Fibroblast of gingiva (primary cell): ENCODE measurements around the gene NR6A1.

ENCODE experiments used
- DNase-seq: peaks from one replicate; pipeline ENCODE4 v3.0.0-alpha.2; 2011; ENCODE audit warnings: low read depth

NR6A1 gene

GRCh38 chr9:124688238-124688904 is 82.7 kb downstream of the NR6A1 start:
- DNase-seq = no peak

GRCh38 chr9:124686918-124687317 is 84.2 kb downstream of the NR6A1 start:
- no peak for DNase-seq

- no peak for DNase-seq
These were observed 85.9 kb downstream of the NR6A1 start for GRCh38 chr9:124685217-124685616.

- DNase-seq = no peak
These were observed 86.9 kb downstream of the NR6A1 start for GRCh38 chr9:124684169-124684568.

- DNase-seq = no peak
These were observed 88.1 kb downstream of the NR6A1 start for GRCh38 chr9:124683043-124683442.

GRCh38 chr9:124680714-124681390 is 90.3 kb downstream of the NR6A1 start:
- no peak for DNase-seq

- DNase-seq = no peak
These were observed 91.1 kb downstream of the NR6A1 start for GRCh38 chr9:124680049-124680448.

GRCh38 chr9:124676159-124676551 is 95.0 kb downstream of the NR6A1 start:
- peak; percentile 8 for DNase-seq

GRCh38 chr9:124675261-124676158 is 95.6 kb downstream of the NR6A1 start:
- no peak for DNase-seq

- no peak for DNase-seq
These were observed 96.5 kb downstream of the NR6A1 start for GRCh38 chr9:124674651-124675050.

GRCh38 chr9:124673063-124673462 is 98.0 kb downstream of the NR6A1 start:
- DNase-seq = no peak

GRCh38 chr9:124671861-124672260 is 99.2 kb downstream of the NR6A1 start:
- no peak for DNase-seq

GRCh38 chr9:124666642-124667041 is 104.5 kb downstream of the NR6A1 start:
- no peak for DNase-seq

- DNase-seq = no peak
These were observed 105.6 kb downstream of the NR6A1 start for GRCh38 chr9:124665391-124666058.

GRCh38 chr9:124664143-124664542 is 107.0 kb downstream of the NR6A1 start:
- no peak for DNase-seq

- DNase-seq = no peak
These were observed 107.8 kb downstream of the NR6A1 start for GRCh38 chr9:124663046-124663961.

- DNase-seq = no peak
These were observed 108.5 kb downstream of the NR6A1 start for GRCh38 chr9:124662561-124662960.

GRCh38 chr9:124661271-124661670 is 109.8 kb downstream of the NR6A1 start:
- no peak for DNase-seq

- DNase-seq = peak; percentile 10
These were observed 110.7 kb downstream of the NR6A1 start for GRCh38 chr9:124660341-124660801.

- peak; percentile 85 for DNase-seq
These were observed 111.9 kb downstream of the NR6A1 start for GRCh38 chr9:124659099-124659659.
